Stimulated activated CD8-positive, alpha-beta memory T cell treated with anti-CD3 and anti-CD28 coated beads, Interleukin-4, amount 100 ng/mL, for 24 hours (primary cell): Measurements from ENCODE around the gene CIITA.

ENCODE experiments used
- DNase-seq: peaks from one replicate; pipeline ENCODE4 v3.0.0-alpha.2; 2020; ENCODE audit warnings: low read depth

CIITA gene

GRCh38 chr16:10978871-10979446 is 102.0 kb downstream of the CIITA start:
- DNase-seq: no peak

- DNase-seq: no peak
Measured at GRCh38 chr16:10979717-10980601, 103.0 kb downstream of the CIITA start.

GRCh38 chr16:10980813-10981212 is 103.8 kb downstream of the CIITA start:
- no peak for DNase-seq

GRCh38 chr16:10981697-10982216 is 104.8 kb downstream of the CIITA start:
- DNase-seq: no peak

GRCh38 chr16:10982465-10983150 is 105.6 kb downstream of the CIITA start:
- no peak for DNase-seq

GRCh38 chr16:10983159-10983558 is 106.2 kb downstream of the CIITA start:
- DNase-seq: no peak

GRCh38 chr16:10984509-10984908 is 107.5 kb downstream of the CIITA start:
- DNase-seq: no peak
